ENCODE results near the gene OSBPL2. TPM values are rescaled to one million over a fixed set of nuclear protein-coding genes. Genes with fewer than 3 reads are reported as not detected.

Gene OSBPL2
- total RNA-seq, 1 donor from 2014 or later = 49.8 TPM

DNA sequence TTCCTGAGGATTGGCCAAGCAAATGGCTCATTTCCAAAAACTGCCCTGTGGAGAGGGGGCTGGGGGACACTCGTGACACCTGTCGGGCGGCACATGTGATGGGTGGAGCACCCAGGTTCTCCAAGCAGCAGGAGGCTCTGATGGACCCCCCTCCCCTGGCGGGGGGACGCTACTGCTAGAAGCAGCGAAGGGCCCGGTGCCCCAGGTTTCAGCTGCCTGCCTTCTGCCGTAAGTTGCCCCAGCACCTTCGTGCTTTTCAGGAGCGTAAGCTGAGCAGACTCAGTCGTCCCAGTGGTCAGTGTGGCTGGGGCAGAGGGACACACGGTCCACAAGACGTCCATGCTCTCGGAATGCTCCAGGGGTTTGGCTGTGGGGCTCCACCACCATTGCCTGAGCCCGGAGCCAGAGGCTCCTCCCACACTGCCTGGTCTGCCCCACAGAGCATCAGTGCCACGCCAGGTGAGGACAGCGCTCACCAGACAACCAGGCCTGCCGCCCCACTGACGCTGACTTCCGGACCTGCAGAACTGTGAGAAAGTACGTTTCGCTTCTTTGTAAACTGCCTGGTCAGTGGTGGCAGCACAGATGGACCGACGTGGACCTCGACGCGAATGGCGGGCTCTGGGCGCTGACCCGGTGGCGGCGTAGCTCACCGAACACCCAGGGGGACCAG lies 60.4 kb downstream of the OSBPL2 start:
- TF ChIP-seq, protein P1, sequence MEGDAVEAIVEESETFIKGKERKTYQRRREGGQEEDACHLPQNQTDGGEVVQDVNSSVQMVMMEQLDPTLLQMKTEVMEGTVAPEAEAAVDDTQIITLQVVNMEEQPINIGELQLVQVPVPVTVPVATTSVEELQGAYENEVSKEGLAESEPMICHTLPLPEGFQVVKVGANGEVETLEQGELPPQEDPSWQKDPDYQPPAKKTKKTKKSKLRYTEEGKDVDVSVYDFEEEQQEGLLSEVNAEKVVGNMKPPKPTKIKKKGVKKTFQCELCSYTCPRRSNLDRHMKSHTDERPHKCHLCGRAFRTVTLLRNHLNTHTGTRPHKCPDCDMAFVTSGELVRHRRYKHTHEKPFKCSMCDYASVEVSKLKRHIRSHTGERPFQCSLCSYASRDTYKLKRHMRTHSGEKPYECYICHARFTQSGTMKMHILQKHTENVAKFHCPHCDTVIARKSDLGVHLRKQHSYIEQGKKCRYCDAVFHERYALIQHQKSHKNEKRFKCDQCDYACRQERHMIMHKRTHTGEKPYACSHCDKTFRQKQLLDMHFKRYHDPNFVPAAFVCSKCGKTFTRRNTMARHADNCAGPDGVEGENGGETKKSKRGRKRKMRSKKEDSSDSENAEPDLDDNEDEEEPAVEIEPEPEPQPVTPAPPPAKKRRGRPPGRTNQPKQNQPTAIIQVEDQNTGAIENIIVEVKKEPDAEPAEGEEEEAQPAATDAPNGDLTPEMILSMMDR (IDR thresholded peaks at IDR 0.05; ENCODE audit: insufficient read depth, low read length, severe bottlenecking) = no peak

DNA sequence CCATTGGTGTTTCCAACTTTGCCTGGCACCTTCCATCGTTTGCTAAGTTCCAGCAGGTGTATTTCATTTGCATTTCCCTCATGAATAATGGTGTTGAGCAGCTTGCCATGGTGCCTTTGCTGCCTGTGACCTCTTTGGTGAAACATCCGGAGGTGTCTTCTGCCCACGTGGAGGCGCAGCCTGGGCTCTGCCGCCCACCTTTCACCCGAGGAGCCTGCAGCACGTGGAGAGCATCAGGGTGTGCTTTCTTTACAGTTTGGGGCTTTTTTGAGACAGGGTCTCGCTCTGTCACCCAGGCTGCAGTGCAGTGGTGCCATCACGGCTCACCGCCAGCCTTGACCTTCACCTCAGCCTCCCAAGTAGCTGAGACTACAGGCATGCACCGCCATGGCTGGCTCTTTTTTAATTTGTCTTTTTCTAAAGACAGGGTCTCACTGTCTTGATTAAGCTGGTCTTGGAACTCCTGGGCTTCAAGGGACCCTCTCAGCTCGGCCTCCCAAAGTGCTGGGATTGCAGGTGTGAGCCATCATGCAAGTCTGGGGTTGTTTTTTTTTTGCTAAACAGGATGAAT lies 61.4 kb downstream of the OSBPL2 start:
- TF ChIP-seq, protein P1 (IDR thresholded peaks at IDR 0.05; ENCODE audit: insufficient read depth, low read length, severe bottlenecking) = no peak
- FAIRE-seq (no peak), DNase-seq (ENCODE audit: low read depth) (no peak)
- Histone ChIP-seq H3K36me3 (ENCODE audit: control insufficient read depth, insufficient read depth, low read length) (peaks cover 19% of the 10 kb centered on the region), H3K27me3 (ENCODE audit: control insufficient read depth, insufficient read depth, low read length) (no peaks in the 10 kb centered on the region), H3K4me3 (ENCODE audit: low read depth, low read length) (no peak overlapping the region)

More for the DNA sequence above, 60.4 kb downstream of the OSBPL2 start:
- Histone ChIP-seq H3K27me3 (ENCODE audit: control insufficient read depth, insufficient read depth, low read length) (no peaks in the 10 kb centered on the region), H3K36me3 (ENCODE audit: control insufficient read depth, insufficient read depth, low read length) (peaks cover 17% of the 10 kb centered on the region), H3K4me3 (ENCODE audit: low read depth, low read length) (no peak overlapping the region)
- no peak for DNase-seq (ENCODE audit: low read depth)
- FAIRE-seq = no peak

DNA sequence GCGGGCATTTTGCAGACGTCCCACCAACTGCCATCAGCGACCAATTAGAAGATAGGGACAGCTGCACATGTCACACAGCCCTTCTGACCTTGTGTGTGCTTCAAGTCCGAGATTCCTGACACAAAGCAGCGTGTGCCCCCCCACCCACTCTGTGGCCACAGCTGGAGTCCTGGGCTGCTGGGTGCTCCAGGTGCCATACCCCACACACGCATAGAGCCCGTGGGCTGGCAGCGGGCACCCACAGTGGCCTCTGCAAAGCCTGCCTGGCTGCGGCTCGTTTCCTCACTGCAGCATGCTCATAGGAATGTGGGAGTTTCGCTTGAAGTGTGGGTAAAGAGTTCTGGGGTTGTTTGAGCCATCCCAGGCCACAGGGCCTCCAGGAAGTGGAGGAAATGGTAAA lies 62.0 kb downstream of the OSBPL2 start:
- no peak overlapping the region for H3K4me3 ChIP-seq (ENCODE audit: low read depth, low read length)
- H3K27me3 ChIP-seq (ENCODE audit: control insufficient read depth, insufficient read depth, low read length) = no peaks in the 10 kb centered on the region
- no peak for FAIRE-seq
- peaks cover 20% of the 10 kb centered on the region for H3K36me3 ChIP-seq (ENCODE audit: control insufficient read depth, insufficient read depth, low read length)
- no peak for DNase-seq (ENCODE audit: low read depth)
- TF ChIP-seq, protein P1 (IDR thresholded peaks at IDR 0.05; ENCODE audit: insufficient read depth, low read length, severe bottlenecking) = no peak

DNA sequence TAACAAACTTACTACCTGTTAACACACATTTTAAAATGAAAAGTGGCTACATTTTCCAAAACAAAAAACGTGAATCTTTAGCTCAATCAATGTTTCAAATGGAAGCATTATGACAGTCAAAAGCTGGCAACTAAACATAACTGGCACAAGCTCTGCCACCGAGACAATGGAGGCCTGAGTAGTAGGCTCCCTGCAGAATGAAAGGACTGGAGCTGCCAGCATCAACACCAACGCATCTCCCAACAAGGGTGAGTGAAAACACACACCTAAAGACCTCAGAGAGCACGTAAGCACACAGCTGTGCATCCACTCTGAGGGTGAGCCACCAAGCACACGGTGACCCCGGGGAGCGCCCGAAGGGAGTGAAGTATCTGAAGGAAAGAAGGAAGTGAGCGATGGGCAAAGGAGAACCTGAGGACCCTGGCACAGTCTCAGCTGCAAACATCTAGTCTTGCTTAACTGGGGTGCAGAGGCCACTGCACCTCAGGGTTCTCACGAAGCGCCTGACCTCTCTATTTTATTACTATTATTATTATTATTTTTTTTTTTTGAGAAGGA lies 62.9 kb downstream of the OSBPL2 start:
- TF ChIP-seq, protein P1 (IDR thresholded peaks at IDR 0.05; ENCODE audit: insufficient read depth, low read length, severe bottlenecking) = no peak
- Histone ChIP-seq H3K27me3 (ENCODE audit: control insufficient read depth, insufficient read depth, low read length) (no peaks in the 10 kb centered on the region), H3K4me3 (ENCODE audit: low read depth, low read length) (no peak overlapping the region), H3K36me3 (ENCODE audit: control insufficient read depth, insufficient read depth, low read length) (peaks cover 24% of the 10 kb centered on the region)
- DNase-seq (ENCODE audit: low read depth) (no peak), FAIRE-seq (no peak)

DNA sequence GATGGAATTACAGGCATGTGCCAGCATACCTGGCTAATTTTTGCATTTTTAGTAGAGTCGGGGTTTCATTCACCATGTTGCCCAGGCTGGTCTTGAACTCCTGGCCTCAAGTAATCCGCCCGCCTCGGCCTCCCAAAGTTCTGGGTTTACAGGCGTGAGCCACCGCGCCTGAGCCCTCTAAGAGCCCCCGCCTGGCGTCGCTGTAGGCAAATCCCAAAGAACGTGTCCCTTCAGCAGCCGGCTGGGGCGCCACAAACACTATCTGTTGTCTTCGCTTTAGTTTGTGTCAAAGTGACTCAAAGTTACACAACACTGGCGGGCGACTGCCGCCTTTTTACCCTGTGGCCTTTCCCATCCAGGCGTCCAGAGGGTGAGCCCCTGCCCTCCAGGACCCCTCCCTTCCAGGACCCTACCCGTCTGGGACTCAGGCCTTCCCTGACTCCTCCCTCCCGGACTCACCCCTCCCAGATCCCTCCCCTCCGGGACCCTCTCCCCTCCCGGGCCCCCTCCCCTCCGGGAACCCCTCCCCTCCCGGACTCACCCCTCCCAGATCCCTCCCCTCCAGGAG lies 63.5 kb downstream of the OSBPL2 start:
- peak; percentile 85 for DNase-seq (ENCODE audit: low read depth)
- peaks cover 25% of the 10 kb centered on the region for H3K36me3 ChIP-seq (ENCODE audit: control insufficient read depth, insufficient read depth, low read length)
- H3K4me3 ChIP-seq (ENCODE audit: low read depth, low read length) = peak overlapping the region; percentile 78
- no peak for FAIRE-seq
- TF ChIP-seq, protein P1 (IDR thresholded peaks at IDR 0.05; ENCODE audit: insufficient read depth, low read length, severe bottlenecking) = peak; percentile 94
- no peaks in the 10 kb centered on the region for H3K27me3 ChIP-seq (ENCODE audit: control insufficient read depth, insufficient read depth, low read length)

Measured in bronchial epithelial cell (primary cell).